ENCODE data around the gene PLOD2.

Gene PLOD2
- long read RNA-seq = 0 reads

DNA sequence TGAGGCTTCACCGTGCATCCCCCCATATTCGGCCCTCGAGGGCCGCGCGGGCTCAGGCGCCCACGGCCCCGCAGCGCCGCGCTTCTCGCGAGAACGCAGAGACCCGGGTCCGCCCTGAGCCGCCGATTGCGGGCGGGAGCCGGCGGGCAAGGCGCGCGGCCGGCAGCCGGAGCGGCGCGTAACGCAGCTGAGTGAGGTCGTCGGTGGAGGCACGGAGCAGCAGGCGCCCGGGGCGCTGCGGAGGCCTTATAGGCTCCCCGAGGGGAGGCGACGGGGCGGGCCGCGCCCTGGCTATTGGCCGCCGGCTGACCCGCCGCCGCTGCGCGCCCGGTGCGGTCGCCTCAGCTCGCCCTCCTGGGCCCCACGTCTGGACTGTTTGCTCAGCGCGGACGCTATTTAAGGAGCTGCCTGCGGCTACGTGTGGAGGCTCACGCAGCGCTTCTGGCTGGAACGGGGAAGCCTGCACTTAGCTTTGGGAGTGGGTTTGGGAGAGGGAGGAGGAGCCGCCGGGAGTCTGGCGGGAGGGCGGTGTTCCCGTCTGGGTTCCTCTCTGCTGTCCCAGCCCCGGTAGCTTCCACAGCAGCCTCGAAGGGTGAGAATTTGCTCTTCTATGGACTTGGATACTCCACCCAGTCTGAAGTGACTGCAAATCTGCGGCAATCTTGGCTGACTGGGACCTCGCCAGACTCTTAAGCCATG is at the start of gene PLOD2:
Gene PLOD2 (minus strand): TSS at position 221 of the 699 bp plus-strand sequence. CDS start 195 bp downstream, at position 26.
- DNase-seq (ENCODE audit: low read depth in 1 of 2, low spot score in 1 of 2) = no peak
- TF ChIP-seq GABPA (IDR thresholded peaks at IDR 0.05; ENCODE audit: low read depth) (no peak), SPI1 (IDR thresholded peaks at IDR 0.05; ENCODE audit: borderline replicate concordance, low read depth) (no peak), POLR2AphosphoS5 (IDR thresholded peaks at IDR 0.05; ENCODE audit: low read depth) (no peak)
- TF ChIP-seq, protein P1, sequence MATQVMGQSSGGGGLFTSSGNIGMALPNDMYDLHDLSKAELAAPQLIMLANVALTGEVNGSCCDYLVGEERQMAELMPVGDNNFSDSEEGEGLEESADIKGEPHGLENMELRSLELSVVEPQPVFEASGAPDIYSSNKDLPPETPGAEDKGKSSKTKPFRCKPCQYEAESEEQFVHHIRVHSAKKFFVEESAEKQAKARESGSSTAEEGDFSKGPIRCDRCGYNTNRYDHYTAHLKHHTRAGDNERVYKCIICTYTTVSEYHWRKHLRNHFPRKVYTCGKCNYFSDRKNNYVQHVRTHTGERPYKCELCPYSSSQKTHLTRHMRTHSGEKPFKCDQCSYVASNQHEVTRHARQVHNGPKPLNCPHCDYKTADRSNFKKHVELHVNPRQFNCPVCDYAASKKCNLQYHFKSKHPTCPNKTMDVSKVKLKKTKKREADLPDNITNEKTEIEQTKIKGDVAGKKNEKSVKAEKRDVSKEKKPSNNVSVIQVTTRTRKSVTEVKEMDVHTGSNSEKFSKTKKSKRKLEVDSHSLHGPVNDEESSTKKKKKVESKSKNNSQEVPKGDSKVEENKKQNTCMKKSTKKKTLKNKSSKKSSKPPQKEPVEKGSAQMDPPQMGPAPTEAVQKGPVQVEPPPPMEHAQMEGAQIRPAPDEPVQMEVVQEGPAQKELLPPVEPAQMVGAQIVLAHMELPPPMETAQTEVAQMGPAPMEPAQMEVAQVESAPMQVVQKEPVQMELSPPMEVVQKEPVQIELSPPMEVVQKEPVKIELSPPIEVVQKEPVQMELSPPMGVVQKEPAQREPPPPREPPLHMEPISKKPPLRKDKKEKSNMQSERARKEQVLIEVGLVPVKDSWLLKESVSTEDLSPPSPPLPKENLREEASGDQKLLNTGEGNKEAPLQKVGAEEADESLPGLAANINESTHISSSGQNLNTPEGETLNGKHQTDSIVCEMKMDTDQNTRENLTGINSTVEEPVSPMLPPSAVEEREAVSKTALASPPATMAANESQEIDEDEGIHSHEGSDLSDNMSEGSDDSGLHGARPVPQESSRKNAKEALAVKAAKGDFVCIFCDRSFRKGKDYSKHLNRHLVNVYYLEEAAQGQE (IDR thresholded peaks at IDR 0.05; ENCODE audit: insufficient replicate concordance, low read depth) = no peak
- TF ChIP-seq, protein P2, sequence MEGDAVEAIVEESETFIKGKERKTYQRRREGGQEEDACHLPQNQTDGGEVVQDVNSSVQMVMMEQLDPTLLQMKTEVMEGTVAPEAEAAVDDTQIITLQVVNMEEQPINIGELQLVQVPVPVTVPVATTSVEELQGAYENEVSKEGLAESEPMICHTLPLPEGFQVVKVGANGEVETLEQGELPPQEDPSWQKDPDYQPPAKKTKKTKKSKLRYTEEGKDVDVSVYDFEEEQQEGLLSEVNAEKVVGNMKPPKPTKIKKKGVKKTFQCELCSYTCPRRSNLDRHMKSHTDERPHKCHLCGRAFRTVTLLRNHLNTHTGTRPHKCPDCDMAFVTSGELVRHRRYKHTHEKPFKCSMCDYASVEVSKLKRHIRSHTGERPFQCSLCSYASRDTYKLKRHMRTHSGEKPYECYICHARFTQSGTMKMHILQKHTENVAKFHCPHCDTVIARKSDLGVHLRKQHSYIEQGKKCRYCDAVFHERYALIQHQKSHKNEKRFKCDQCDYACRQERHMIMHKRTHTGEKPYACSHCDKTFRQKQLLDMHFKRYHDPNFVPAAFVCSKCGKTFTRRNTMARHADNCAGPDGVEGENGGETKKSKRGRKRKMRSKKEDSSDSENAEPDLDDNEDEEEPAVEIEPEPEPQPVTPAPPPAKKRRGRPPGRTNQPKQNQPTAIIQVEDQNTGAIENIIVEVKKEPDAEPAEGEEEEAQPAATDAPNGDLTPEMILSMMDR (IDR thresholded peaks at IDR 0.05; ENCODE audit: insufficient read depth, low read length) = no peak
- H3K27ac ChIP-seq (replicated peaks) = no peak within 1 kb of the TSS
- peaks cover 38% of the 10 kb centered on the region for H3K27me3 ChIP-seq (ENCODE audit: insufficient read depth, poor library complexity, severe bottlenecking)
- H3K4me3 ChIP-seq (replicated peaks; ENCODE audit: insufficient read depth, low read length) = no peak within 1 kb of the TSS

GRCh38 chr3:146209371-146209770 is 48.4 kb upstream of the PLOD2 start:
- no peak for DNase-seq (ENCODE audit: low read depth in 1 of 2, low spot score in 1 of 2)
- Histone ChIP-seq H3K27ac (replicated peaks) (no peak overlapping the region), H3K4me3 (replicated peaks; ENCODE audit: insufficient read depth, low read length) (no peak overlapping the region), H3K27me3 (ENCODE audit: insufficient read depth, poor library complexity, severe bottlenecking) (no peaks in the 10 kb centered on the region)
- TF ChIP-seq SPI1 (IDR thresholded peaks at IDR 0.05; ENCODE audit: borderline replicate concordance, low read depth) = no peak
- TF ChIP-seq POLR2AphosphoS5 (IDR thresholded peaks at IDR 0.05; ENCODE audit: low read depth) = no peak
- TF ChIP-seq, protein P1 (IDR thresholded peaks at IDR 0.05; ENCODE audit: insufficient replicate concordance, low read depth) = no peak
- TF ChIP-seq, protein P2 (IDR thresholded peaks at IDR 0.05; ENCODE audit: insufficient read depth, low read length) = no peak
- TF ChIP-seq GABPA (IDR thresholded peaks at IDR 0.05; ENCODE audit: low read depth) = no peak

- no peak for DNase-seq (ENCODE audit: low read depth in 1 of 2, low spot score in 1 of 2)
- no peak overlapping the region for H3K4me3 ChIP-seq (replicated peaks; ENCODE audit: insufficient read depth, low read length)
- no peak for TF ChIP-seq POLR2AphosphoS5 (IDR thresholded peaks at IDR 0.05; ENCODE audit: low read depth)
- TF ChIP-seq, protein P1 (IDR thresholded peaks at IDR 0.05; ENCODE audit: insufficient replicate concordance, low read depth) = no peak
- no peak for TF ChIP-seq GABPA (IDR thresholded peaks at IDR 0.05; ENCODE audit: low read depth)
- TF ChIP-seq, protein P2 (IDR thresholded peaks at IDR 0.05; ENCODE audit: insufficient read depth, low read length) = no peak
- no peak for TF ChIP-seq SPI1 (IDR thresholded peaks at IDR 0.05; ENCODE audit: borderline replicate concordance, low read depth)
- no peak overlapping the region for H3K27ac ChIP-seq (replicated peaks)
- peaks cover 4% of the 10 kb centered on the region for H3K27me3 ChIP-seq (ENCODE audit: insufficient read depth, poor library complexity, severe bottlenecking)
These were observed 42.8 kb upstream of the PLOD2 start for GRCh38 chr3:146203776-146204175.

Data from HL-60 (cell line).